Stimulated activated naive CD8-positive, alpha-beta T cell treated with anti-CD3 and anti-CD28 coated beads, Interleukin-15, Interleukin-2, amounts not matched to agents 100 ng/mL and 50 ng/mL, for 24 hours (primary cell): ENCODE data around the gene GPR68.
"Not testable (repeated sequence)": the region's sequence is repeated elsewhere in the genome, so short reads cannot be mapped to it uniquely, and the experiment has no call there.

ENCODE experiments used
- H3K27ac Mint-ChIP-seq: one replicate; pipeline ENCODE4 v1.8.0; 2021; ENCODE audit warnings: mild to moderate bottlenecking, mixed read lengths
- H3K27me3 Mint-ChIP-seq: one replicate; pipeline ENCODE4 v1.8.0; 2021; ENCODE audit warnings: mixed read lengths
- H3K36me3 Mint-ChIP-seq: one replicate; pipeline ENCODE4 v1.8.0; 2021; ENCODE audit warnings: low read depth, mixed read lengths
- H3K4me1 Mint-ChIP-seq: one replicate; pipeline ENCODE4 v1.8.0; 2021; ENCODE audit warnings: low read depth, mixed read lengths
- H3K4me3 Mint-ChIP-seq: one replicate; pipeline ENCODE4 v1.8.0; 2021; ENCODE audit warnings: mild to moderate bottlenecking, mixed read lengths
- H3K9me3 Mint-ChIP-seq: one replicate; pipeline ENCODE4 v1.8.0; 2021; ENCODE audit warnings: mixed read lengths

The GPR68 gene

GRCh38 chr14:91182753-91183152, 61.8 kb downstream of the GPR68 start:
- H3K27me3 Mint-ChIP-seq, H3K9me3 Mint-ChIP-seq, H3K4me3 Mint-ChIP-seq, H3K27ac Mint-ChIP-seq, H3K4me1 Mint-ChIP-seq: not testable (repeated sequence)
- peaks cover 33% of the 10 kb centered on the region for H3K36me3 Mint-ChIP-seq
